GM12878 (cell line): ENCODE results near the gene INPP5D. TPM values are rescaled to one million over a fixed set of nuclear protein-coding genes. Genes with fewer than 3 reads are reported as not detected.

ENCODE experiments used
- ATAC-seq: fragments of 200-7000 bp; cut with Tn5 transposase; 3 replicates; pipeline ENCODE4 v1.9.1; 2020; ENCODE audit warnings: mild to moderate bottlenecking, moderate library complexity
- BruUV-seq: library from RNA; stranded (reverse); fragments of 400-500 nt; replicated peaks from 2 replicates; lab custom pipeline; 2021; lab: Mats Ljungman, UMichigan
- CTCF ChIA-PET: fragments of 300-600 bp; sonication (Branson Sonifier 250); formaldehyde crosslinking; extraction: SDS; loops from one replicate; lab custom pipeline; 2021; ENCODE audit warnings: inconsistent platforms; lab: Yijun Ruan, JAX
- POLR2A ChIA-PET: fragments of 350-600 bp; formaldehyde crosslinking; extraction: SDS; loops from one replicate; lab custom pipeline; 2021; ENCODE audit warnings: inconsistent platforms; lab: Charles Lee
- RAD21 ChIA-PET: fragments of 300-600 bp; sonication (Branson Sonifier 250); formaldehyde crosslinking; loops from one replicate; lab custom pipeline; 2023; ENCODE audit warnings: antibody characterized with exemption; ENCODE audit not compliant: unreplicated experiment; lab: Charles Lee
- SMC1A ChIA-PET: fragments of 300-600 bp; sonication (Branson Sonifier 250); formaldehyde crosslinking; loops from one replicate; lab custom pipeline; 2023; ENCODE audit not compliant: unreplicated experiment, uncharacterized antibody; lab: Charles Lee
- DNase-seq: peaks from one replicate; pipeline ENCODE4 v3.0.0-alpha.2; 2011; ENCODE audit warnings: low read depth, low spot score
- FAIRE-seq: peaks from 3 replicates; lab custom pipeline; 2011; peaks lifted over from hg19 to GRCh38; lab: Jason Lieb, UNC
- H2AFZ ChIP-seq: 2 replicates; pipeline ENCODE4 v1.6.0; 2011; ENCODE audit warnings: low read depth, low read length, control low read depth; ENCODE audit not compliant: control insufficient read depth
- H3K27ac ChIP-seq: 2 replicates; pipeline ENCODE4 v1.5.1; 2011; ENCODE audit warnings: control low read depth; ENCODE audit not compliant: control insufficient read depth, insufficient read depth
- H3K27me3 ChIP-seq, 2 experiments: replicated peaks in 1 of 2; 2 replicates each; pipeline versions ENCODE4 v1.6.0 to v1.6.1; 2011; ENCODE audit warnings: low read length in 1 of 2; ENCODE audit not compliant: control insufficient read depth in 2 of 2, insufficient read depth in 2 of 2
- H3K36me3 ChIP-seq, 2 experiments: 2 replicates each; pipeline ENCODE4 v1.5.1; 2011; ENCODE audit warnings: low read length in 1 of 2; ENCODE audit not compliant: control insufficient read depth in 2 of 2, insufficient read depth in 2 of 2
- H3K4me1 ChIP-seq: 2 replicates; pipeline ENCODE4 v1.6.1; 2011; ENCODE audit warnings: mild to moderate bottlenecking, low read length, moderate library complexity, mixed read lengths; ENCODE audit not compliant: control insufficient read depth, insufficient read depth
- H3K4me2 ChIP-seq: 2 replicates; pipeline ENCODE4 v1.6.0; 2011; ENCODE audit warnings: control low read depth; ENCODE audit not compliant: control insufficient read depth, insufficient read depth
- H3K4me3 ChIP-seq: fragments of 200-600 bp; sonication (generic); 2 replicates; pipeline ENCODE4 v1.5.1; 2016
- H3K79me2 ChIP-seq: 2 replicates; pipeline ENCODE4 v1.6.0; 2011; ENCODE audit warnings: low read length; ENCODE audit not compliant: control insufficient read depth, insufficient read depth
- H3K9ac ChIP-seq: 2 replicates; pipeline ENCODE4 v1.8.0; 2011; ENCODE audit warnings: low read length, control low read depth, mixed read lengths; ENCODE audit not compliant: control insufficient read depth, insufficient read depth
- H3K9me3 ChIP-seq: replicated peaks from 3 replicates; pipeline ENCODE4 v1.5.1; 2011; ENCODE audit warnings: mild to moderate bottlenecking, low read length; ENCODE audit not compliant: control insufficient read depth, insufficient read depth
- H4K20me1 ChIP-seq: 2 replicates; pipeline ENCODE4 v1.6.0; 2011; ENCODE audit not compliant: control insufficient read depth, insufficient read depth
- ATF7 ChIP-seq: fragments of 450-650 bp; IDR thresholded peaks from 2 replicates; pipeline ENCODE4 v1.6.1; 2016; ENCODE audit warnings: low read depth, mild to moderate bottlenecking
- BACH1 ChIP-seq: fragments of 450-650 bp; IDR thresholded peaks from 2 replicates; pipeline ENCODE4 v1.6.1; 2017; ENCODE audit warnings: mild to moderate bottlenecking, borderline replicate concordance
- DPF2 ChIP-seq: fragments of 450-650 bp; IDR thresholded peaks from 2 replicates; pipeline ENCODE4 v1.6.1; 2017; ENCODE audit warnings: mild to moderate bottlenecking
- ESRRA ChIP-seq: IDR thresholded peaks from 2 replicates; pipeline ENCODE4 v1.6.1; 2012; ENCODE audit warnings: mild to moderate bottlenecking, low read length, improper control_type of control experiment
- GATAD2B ChIP-seq: fragments of 450-650 bp; conservative IDR thresholded peaks from 2 replicates; pipeline ENCODE4 v1.6.1; 2017; ENCODE audit warnings: low read depth, mild to moderate bottlenecking, moderate library complexity
- IKZF2 ChIP-seq, 2 experiments: fragments of 450-650 bp; IDR thresholded peaks; 2 replicates each; pipeline ENCODE4 v1.6.1; 2017; ENCODE audit warnings: mild to moderate bottlenecking in 2 of 2, moderate library complexity in 2 of 2
- JUNB ChIP-seq: IDR thresholded peaks from 2 replicates; pipeline ENCODE4 v1.6.1; 2016; ENCODE audit warnings: antibody characterized with exemption, mild to moderate bottlenecking
- SMAD1 ChIP-seq: fragments of 450-650 bp; IDR thresholded peaks from 2 replicates; pipeline ENCODE4 v1.6.1; 2018; ENCODE audit warnings: mild to moderate bottlenecking, low read depth; ENCODE audit not compliant: partially characterized antibody
- SMARCA5 ChIP-seq: fragments of 450-650 bp; IDR thresholded peaks from 2 replicates; pipeline ENCODE4 v1.6.1; 2017; ENCODE audit warnings: mild to moderate bottlenecking
- TARDBP ChIP-seq: IDR thresholded peaks from 2 replicates; pipeline ENCODE4 v1.6.1; 2016; ENCODE audit warnings: borderline replicate concordance
- WGBS: methylation state at CpG from one replicate; pipeline ENCODE4 v1.1.6; 2016; ENCODE audit warnings: low lambda C conversion rate; ENCODE audit not compliant: insufficient replicate concordance, insufficient coverage; ENCODE audit errors: missing lambda C conversion rate; 5-methylcytosine and 5-hydroxymethylcytosine counted together
- in situ Hi-C: fragments of 300-500 bp; cut with MboI; formaldehyde crosslinking; loops from 9 replicates; pipeline ENCODE4 v1.14.3; 2018; ENCODE audit warnings: mixed read lengths
- intact Hi-C: fragments of 100-400 bp; cut with micrococcal nuclease; formaldehyde crosslinking; loops from one replicate; pipeline ENCODE4 v1.14.2; 2022; ENCODE audit not compliant: unreplicated experiment
- polyA plus RNA-seq, 11 experiments: library from polyadenylated mRNA; depleted of rRNA in 4 of 11; unstranded in 6 of 11; stranded (reverse) in 5 of 11; fragments of >200 nt; fragmentation: Nextera tagmentation in 4 of 11; fragmentation: Illumina TruSeq in 1 of 11; extraction: Ambion mirVana in 4 of 11; extraction: Trizol in 1 of 11; gene quantifications; 1 replicate in 1 of 11; 2 replicates in 10 of 11; pipeline versions ENCODE4 v1.2.1 to v1.2.3, GENCODE V29; 2011 to 2016; ENCODE audit warnings: inconsistent platforms in 2 of 11, missing spikeins in 2 of 11, low read depth in 1 of 11
- total RNA-seq, 4 experiments: library from RNA; depleted of rRNA in 3 of 4; stranded (reverse); fragments of >200 nt in 3 of 4; fragmentation: Illumina TruSeq in 1 of 4; extraction: Trizol in 1 of 4; gene quantifications; 2 replicates each; pipeline versions ENCODE4 v1.2.1 to v1.2.3, GENCODE V29; 2013 to 2021
- TF ChIP-seq, protein P1 (sequence below): IDR thresholded peaks from 2 replicates; pipeline ENCODE4 v1.6.1; 2011; ENCODE audit warnings: borderline replicate concordance, low read depth, mild to moderate bottlenecking, moderate library complexity, mixed read lengths, low read length; ENCODE audit not compliant: insufficient read depth; ENCODE audit errors: extremely low read length
- TF ChIP-seq, protein P2 (sequence below): IDR thresholded peaks from 2 replicates; pipeline ENCODE4 v1.6.1; 2012; ENCODE audit warnings: low read depth, low read length, improper control_type of control experiment
- TF ChIP-seq, protein P3 (sequence below): fragments of 450-650 bp; formaldehyde crosslinking; IDR thresholded peaks from 2 replicates; pipeline ENCODE4 v1.4.0; 2022; ENCODE audit warnings: mild to moderate bottlenecking, moderate library complexity

Gene INPP5D
- total and polyA plus RNA-seq, 10 of the 15 experiments (the other 5 are each of a cell fraction or from before 2014, with no cell fraction given), result 11.8 to 139 (median 88.8) TPM

GRCh38 chr2:233079953-233080835, 20.1 kb downstream of the INPP5D start (continued):
- peak; percentile 76 to 86; a peak in 3 of 4 replicates for TF ChIP-seq IKZF2 (IDR thresholded peaks at IDR 0.05)
- TF ChIP-seq JUNB, result 0 out of 2 replicates have a peak, but pooled peaks have one; percentile 16
- peak; percentile 51; the same call in 1 of the 2 replicates for TF ChIP-seq BACH1
- 0 out of 2 replicates have a peak, but pooled peaks have one; percentile 43 for TF ChIP-seq ATF7
- no peak for TF ChIP-seq ESRRA
- no peak for TF ChIP-seq SMAD1
- TF ChIP-seq, protein P1, sequence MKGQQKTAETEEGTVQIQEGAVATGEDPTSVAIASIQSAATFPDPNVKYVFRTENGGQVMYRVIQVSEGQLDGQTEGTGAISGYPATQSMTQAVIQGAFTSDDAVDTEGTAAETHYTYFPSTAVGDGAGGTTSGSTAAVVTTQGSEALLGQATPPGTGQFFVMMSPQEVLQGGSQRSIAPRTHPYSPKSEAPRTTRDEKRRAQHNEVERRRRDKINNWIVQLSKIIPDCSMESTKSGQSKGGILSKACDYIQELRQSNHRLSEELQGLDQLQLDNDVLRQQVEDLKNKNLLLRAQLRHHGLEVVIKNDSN, result peak; percentile 48
- TF ChIP-seq, protein P2, sequence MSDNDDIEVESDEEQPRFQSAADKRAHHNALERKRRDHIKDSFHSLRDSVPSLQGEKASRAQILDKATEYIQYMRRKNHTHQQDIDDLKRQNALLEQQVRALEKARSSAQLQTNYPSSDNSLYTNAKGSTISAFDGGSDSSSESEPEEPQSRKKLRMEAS, result peak; percentile 38; the same call in 1 of the 2 replicates

DNA sequence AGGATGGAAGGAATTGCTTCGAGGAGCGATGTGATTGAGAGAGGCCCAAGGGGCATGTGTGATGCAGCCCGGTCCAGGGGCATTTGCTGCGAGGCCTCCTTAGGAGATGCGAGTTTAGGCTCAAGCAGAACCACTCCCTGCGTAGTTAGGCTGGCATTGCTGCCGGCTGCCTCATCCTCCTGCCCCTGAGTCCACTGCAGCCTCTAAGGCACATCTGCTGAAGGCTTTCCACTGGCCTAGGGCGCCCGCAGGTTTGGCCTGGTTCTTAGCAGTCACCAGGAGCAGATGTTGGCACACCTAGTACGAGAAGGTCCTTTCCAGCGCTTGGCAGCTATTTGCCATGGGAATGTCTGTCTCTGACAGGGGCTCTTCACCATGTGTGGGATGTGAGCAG, 20.7 kb downstream of the INPP5D start:
- intact Hi-C loops, result loop anchor here (5.0 kb wide), 2 partner anchors 121 to 171 kb away; partner anchors contain the start of gene ATG16L1
- DNase-seq (no peak), FAIRE-seq (no peak), ATAC-seq (no peak)
- Histone ChIP-seq H3K27ac (peak overlapping the region; percentile 100), H3K9ac (peak overlapping the region; percentile 90), H3K9me3 (no peaks in the 10 kb centered on the region), H3K27me3 (no peaks in the 10 kb centered on the region), H4K20me1 (no peaks in the 10 kb centered on the region), H3K4me3 (peak overlapping the region; percentile 50; the same call in 1 of the 2 replicates), H3K36me3 (peaks cover 15 to 27% of the 10 kb centered on the region in 2 experiments), H3K79me2 (peaks cover 79% of the 10 kb centered on the region), H2AFZ (no peak overlapping the region), H3K4me2 (peak overlapping the region; percentile 95), H3K4me1 (peaks cover 90% of the 10 kb centered on the region)
- 44% methylated on average over 11 of the region's 11 CpGs for WGBS
- ChIA-PET RAD21 (interaction anchor here (0.9 to 15.1 kb wide), 7 partner anchors 16 to 160 kb away, joined by 3 to 361 read pairs (median 4); partner anchors contain the start of gene INPP5D), POLR2A (interaction anchor here (1.0 to 11.9 kb wide), 5 partner anchors 10 to 43 kb away, joined by 3 to 271 read pairs (median 27); partner anchors contain the start of gene INPP5D), CTCF (interaction anchor here (0.6 to 5.8 kb wide), 6 partner anchors 9 to 138 kb away, joined by 3 to 68 read pairs (median 4); partner anchors contain the start of gene INPP5D), SMC1A (interaction anchor here (2.5 to 17.9 kb wide), 5 partner anchors 11 to 62 kb away, joined by 6 to 351 read pairs (median 24); partner anchors contain the start of gene INPP5D)
- BruUV-seq, result no TSS peak
- in situ Hi-C loops, result no loop called here
- TF ChIP-seq TARDBP, result no peak
- TF ChIP-seq, protein P3, sequence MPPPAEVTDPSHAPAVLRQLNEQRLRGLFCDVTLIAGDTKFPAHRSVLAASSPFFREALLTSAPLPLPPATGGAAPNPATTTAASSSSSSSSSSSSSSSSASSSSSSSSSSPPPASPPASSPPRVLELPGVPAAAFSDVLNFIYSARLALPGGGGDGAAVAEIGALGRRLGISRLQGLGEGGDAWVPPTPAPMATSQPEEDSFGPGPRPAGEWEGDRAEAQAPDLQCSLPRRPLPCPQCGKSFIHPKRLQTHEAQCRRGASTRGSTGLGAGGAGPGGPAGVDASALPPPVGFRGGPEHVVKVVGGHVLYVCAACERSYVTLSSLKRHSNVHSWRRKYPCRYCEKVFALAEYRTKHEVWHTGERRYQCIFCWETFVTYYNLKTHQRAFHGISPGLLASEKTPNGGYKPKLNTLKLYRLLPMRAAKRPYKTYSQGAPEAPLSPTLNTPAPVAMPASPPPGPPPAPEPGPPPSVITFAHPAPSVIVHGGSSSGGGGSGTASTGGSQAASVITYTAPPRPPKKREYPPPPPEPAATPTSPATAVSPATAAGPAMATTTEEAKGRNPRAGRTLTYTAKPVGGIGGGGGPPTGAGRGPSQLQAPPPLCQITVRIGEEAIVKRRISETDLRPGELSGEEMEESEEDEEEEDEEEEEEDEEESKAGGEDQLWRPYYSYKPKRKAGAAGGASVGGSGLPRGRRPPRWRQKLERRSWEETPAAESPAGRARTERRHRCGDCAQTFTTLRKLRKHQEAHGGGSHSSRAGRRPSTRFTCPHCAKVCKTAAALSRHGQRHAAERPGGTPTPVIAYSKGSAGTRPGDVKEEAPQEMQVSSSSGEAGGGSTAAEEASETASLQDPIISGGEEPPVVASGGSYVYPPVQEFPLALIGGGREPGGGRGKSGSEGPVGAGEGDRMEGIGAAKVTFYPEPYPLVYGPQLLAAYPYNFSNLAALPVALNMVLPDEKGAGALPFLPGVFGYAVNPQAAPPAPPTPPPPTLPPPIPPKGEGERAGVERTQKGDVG (CRISPR knock-in tag), result 0 out of 2 replicates have a peak, but pooled peaks have one; percentile 3
- TF ChIP-seq DPF2, result peak; percentile 8; the same call in 1 of the 2 replicates
- TF ChIP-seq SMARCA5, result peak; percentile 84
- TF ChIP-seq GATAD2B, result peak; percentile 53
